Endothelial cell of hepatic sinusoid (primary cell): Measurements from ENCODE around the gene POU3F3.

Experiments used
- in situ Hi-C: cut with HindIII; loops from 2 replicates; pipeline ENCODE4 v1.10.0; 2017; ENCODE audit warnings: low sequenced_read_pairs

The POU3F3 gene

DNA sequence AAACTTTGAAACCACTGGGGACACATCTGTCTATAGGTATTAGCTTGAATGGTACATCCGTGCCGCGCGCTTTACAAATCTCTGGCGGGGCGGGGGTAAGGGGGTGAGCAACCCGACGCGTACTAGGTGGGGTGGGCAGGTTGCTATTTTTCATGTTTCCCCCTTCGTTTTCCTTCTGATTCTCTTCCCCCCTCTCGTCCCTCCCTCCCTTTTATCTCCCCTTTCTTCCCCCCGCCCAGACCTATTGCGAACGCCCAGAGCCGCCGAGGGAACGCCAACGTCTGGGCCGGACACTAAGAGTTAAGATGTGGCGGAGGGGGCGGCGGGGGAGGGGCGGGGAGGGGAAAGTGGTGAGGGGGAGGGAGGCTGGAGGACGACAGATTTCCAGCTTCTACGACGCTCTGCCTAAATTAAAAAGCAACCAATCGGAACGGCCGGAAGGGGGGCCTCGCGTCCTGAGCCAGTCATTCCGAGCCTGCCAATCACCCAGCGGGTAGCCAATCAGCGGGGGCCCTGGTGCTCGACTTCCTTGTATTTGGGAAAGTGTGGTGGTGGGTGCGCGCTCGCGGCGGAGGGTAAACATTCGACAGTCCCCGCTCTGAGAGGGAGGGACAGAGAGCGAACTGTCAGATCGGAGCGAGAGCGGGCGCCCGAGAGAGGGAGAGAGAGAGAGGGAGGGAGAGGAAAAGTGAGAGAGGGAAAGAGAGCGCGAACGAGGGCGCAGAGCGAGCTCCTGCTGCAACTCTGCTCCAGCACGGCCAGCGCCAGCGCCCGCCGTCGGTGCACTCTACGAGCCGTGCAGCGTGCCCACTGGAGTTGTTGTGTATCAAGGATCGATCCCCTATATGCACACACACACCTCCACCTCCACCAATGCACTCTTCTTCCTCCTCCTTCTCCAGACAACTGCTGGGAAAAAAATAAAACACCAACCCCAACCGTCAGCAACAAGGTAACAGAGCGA lies at the start of gene POU3F3:
POU3F3 (plus strand) TSS at position 582 of the 964 bp plus-strand sequence. CDS start 1,396 bp downstream, outside the sequence.
- in situ Hi-C loops, result no loop called here

DNA sequence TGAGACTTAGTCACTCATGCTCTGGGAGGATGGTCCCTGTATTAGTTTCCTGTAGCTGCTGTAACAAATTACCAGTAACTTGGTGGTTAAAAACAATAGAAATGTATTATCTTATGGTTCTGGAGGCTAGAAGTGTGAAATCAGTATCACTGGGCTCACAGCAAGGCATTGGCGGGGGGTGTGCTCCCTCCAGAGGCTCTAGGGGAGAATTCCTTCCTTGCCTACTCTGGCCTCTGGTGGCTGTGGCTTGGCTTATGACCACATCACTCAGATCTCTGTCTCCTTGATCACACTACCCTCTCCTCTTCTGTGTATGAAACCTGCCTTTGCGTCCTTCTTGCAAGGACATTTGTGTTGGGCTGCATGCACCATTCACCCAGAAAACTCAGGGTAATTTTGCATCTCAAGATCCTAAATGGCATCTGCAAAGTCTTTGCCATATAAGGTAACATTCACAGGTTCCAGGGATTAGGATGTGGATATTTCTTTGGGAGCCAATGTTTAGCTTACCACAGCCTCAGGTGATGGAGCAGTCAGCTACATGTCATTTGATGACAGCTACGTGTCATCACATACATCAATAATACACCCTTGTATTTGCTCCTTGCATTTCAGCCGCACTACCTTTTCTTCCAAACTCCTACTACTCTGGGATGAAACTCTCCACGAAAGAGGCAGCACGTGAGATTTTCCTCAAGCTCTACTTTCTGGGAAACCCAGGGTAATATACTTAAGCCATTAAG lies 49.6 kb upstream of the POU3F3 start:
- in situ Hi-C loops, result no loop called here

DNA sequence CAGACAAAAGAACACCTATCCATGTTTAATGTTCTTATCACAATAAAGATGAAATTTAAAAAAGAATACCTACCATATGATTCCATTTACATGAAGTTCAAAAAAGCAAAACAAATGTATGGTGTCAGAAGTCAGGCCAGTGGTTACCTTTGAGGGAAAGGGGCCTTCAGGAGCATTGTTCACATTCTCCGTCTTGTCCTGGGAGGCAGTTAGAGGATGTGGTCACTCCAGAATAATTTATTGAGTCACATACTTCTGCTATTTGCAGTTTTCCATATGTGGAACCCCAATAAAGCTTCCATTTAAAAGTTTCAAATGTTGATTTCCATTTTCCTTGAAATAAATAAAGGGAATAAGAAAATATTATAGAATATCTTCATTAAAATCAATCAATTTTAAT lies 41.6 kb upstream of the POU3F3 start:
- in situ Hi-C loops, result no loop called here

DNA sequence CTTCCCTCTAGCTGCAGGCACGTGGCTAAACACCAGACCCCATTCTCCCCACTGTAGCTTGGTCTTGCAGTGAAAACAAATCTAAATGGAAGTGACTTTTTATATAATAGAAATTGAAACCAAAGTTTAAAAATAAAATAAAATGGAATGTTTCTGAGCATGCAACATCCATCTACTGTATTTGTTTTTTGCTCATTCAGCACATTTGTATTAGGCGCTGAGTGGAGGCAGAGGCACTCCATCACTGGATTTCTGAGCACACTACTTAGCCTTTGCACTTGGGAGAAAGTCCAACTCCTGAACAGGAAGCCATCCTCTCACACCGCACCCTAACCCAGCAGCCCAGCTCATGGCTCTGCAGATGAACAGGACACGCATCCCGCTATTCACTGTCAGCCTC lies 37.8 kb upstream of the POU3F3 start:
- in situ Hi-C loops, result no loop called here

DNA sequence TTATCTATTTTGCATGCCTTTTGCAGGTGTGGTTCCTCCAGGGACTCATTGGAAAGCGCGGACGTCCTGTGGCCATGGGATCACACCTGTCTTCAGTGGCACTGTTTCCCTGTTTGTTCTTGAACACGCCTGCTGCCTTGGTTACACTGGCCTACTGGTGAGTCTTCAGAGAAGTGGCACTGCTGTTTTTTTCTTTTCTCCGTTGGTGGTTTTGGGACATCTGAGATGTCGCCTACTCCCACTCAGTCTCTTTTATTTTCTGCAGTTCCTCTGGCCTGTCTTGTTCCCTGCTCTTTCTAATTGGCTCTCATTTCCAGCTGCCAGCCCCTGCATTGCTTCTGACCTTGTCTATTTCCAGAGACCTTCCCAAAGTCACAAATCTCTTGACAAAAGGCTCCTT lies 35.7 kb upstream of the POU3F3 start:
- in situ Hi-C loops, result no loop called here

DNA sequence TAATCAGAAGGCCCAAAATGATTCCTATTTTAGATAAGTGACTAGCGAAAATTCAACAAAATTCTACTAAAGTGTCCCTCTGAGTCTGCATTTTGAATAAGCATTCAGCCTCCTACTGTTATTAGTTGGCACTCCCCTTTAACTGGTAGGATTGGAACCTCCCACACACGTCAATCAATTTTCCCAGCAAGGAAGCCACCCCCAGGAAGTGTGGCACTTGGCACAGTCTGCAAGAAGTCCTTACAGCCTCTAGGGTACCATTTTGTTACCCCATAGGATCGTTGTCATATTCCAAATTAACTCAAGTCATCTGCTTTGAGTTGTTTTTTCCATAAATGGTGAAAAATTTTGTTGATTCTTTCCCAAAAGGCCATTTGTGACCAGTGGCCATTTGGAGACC lies 33.8 kb upstream of the POU3F3 start:
- in situ Hi-C loops, result no loop called here

DNA sequence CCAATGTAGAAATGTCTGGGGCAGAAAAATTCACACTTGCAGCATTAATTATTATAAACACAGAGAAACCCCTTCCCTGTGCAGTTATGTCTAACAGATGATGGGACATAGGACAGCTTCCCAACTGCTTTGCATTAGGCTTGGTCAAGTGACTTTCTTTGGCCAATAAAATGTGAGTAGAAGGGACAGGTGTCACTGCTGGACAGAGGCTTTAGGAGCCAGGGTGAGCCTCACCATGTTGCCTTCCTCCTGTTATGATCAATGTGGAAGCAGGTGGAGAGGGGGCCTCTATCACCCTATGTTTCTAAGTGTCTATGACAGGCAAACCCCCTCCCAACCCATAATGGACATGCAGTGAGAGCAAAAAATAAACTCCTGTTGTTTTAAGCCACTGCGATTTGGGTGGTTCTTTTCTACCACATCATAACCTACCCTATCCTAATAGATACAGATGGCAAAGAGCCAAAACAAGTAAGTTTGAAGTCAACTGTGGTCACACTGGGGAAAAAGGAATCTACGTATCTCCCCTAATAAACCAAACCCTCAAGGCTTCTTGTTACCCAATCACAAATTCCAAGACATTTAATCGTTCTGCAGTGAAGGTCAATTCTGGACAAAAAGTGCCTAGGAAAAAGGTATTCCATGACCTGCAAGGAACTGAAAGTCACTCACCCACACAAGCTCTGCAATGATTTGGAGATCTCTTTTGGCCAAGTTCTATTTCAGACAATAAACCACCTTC lies 28.6 kb upstream of the POU3F3 start:
- in situ Hi-C loops, result no loop called here

DNA sequence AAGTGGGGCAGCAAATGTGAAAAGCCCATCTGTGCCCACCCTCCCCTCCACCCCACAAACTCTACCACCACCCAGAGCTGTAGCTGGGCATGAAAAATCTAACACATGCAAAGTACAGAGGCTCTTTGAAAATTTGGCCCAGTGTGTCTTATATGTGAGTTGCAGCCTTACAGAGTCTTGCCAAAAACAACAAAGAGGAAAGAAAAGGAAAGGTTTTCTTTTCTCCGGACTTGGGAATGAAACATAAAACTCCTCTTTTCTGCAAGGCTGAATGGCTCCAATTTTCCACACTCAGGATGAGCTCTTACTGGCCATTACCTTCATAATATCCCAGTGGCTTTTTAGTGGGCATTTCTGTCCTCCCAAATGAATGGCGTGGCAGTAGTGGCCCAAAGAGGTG lies 27.9 kb upstream of the POU3F3 start:
- in situ Hi-C loops, result no loop called here

DNA sequence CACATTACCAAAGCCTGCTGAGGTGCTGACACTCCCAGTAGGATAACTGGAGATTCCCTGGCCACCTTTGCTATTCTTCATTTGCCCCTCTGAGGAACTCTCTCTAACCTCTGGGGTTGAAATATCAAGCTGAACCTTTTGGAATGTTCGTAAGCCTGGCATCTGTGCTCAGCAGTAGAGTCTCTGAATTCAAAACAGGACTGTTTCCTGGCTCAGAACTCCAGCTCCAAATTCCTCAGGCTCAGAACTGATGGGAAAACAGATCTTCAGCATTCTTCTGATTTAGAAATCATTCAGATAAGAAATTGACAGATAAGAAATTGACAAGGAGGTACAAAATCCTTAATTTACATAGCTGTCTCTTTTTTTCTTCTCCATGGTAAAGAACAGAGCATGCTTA lies 22.2 kb upstream of the POU3F3 start:
- in situ Hi-C loops, result no loop called here

DNA sequence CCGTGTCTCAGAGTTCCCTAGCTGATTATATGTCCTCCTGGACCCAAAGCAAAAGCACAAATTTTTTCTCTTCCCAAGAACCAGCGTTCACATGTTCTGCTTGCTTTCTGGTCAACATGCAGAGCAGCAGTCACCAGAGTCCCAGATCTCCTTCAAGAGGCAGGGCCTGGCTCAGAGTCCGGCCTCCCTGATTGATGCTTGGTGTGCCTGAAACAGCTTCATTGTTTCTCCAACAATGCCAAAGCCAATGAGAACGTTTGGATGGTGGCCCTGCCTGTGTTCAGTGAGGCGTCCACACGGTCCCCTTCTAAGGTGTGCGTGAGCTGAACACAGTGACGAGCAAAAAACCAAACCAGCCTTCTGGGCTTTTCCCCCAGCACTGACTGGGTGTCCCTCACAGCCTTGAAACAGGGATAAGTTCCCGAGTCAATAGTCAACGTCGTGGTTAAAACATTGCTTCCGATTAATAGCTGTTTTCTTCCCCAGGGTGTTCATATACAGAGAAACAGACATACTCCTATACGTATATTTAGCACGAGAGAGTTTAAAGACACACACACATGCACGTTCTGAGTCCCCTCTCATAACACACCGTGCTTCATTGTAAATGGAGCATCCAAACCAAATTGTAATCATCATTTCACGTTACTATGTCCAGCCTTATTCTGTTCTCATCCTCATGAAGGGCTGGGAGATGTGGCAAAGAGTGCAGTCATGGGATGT lies 19.3 kb upstream of the POU3F3 start:
- in situ Hi-C loops, result no loop called here

DNA sequence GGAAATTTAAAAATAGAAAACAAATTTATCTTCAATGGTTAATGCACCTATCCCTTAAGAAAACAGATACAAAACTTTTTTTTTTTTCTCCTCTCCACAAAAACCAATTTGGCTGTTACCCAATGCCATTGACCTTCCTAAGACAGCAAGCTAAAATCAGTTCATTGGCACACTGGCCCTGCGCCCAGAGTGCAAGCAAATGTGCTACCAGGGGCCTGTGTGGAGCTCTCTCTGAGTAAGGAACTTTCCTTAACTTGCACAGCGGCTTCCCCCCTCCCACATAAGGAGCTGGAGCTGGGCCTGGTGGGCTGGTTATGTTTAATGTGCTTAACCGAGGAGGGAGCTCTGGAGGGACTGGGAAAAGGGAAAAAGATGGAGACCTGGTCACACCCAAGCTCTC lies 17.6 kb upstream of the POU3F3 start:
- in situ Hi-C loops, result no loop called here

DNA sequence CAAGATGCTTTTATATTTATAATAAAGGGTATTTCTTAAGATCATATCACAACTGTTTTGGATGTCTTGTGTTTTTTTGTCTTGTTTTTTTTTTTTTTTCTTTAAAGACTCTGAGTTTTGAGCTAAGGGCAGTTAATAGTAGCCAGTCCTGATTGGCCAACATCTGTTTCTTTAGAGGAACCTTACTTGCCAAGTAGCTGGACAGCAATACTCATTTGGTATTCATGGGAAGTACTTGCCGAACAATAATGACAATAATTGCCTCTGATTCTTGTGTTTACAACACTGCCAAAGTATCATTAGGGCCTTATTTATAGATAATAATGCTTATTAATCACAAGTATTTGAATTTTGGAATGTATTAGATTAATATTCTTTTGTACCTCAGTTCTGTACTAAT lies 17.1 kb upstream of the POU3F3 start:
- in situ Hi-C loops, result no loop called here

DNA sequence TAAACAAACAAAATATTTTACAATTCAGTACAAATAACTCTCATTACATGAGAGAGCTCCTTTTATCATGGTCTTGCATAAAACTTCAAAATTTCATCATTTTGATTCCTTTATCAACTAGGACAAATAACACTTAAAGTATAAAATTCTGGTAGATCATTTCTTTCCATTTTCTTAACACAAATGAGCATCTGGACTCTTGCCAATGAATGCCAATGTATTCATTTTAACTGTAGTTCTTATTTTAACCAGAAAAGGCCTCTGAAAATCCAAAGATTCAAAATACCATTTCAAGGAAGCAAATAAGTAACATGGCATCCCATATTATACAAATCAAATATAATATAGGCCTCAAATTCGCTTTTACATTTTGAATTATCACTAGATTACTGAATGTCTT lies 13.8 kb upstream of the POU3F3 start:
- in situ Hi-C loops, result no loop called here

DNA sequence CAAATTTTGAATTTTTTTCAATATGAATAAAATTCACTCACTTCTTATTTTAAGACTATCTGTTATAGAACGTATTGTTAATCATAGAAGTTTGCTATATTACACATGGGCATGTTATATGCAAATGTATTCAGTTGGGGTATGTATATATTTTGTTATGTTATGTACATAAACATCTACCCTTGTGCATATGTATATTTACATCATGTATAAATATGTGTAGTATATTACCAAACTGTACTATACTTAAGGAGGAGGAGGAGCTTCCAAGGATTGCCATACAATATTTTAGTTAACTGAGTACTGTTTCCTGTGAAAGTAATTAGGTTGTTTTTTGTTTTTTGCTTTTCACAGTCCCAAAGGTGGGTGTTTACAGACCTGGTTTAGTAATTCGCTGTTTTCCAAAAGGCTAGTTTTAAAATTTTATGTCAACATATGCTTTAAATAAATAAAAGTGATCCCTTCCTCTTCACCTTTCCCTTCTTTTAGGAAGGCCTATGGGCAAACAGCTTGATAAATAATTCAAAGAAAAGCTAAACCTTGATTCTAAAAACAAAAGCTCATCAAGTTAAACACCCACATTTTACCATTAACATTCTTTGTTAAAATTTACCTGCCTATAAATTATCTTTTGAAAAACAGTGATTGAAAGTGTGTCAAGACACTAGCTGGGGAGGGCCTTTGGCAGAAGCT lies 12.9 kb upstream of the POU3F3 start:
- in situ Hi-C loops, result no loop called here

DNA sequence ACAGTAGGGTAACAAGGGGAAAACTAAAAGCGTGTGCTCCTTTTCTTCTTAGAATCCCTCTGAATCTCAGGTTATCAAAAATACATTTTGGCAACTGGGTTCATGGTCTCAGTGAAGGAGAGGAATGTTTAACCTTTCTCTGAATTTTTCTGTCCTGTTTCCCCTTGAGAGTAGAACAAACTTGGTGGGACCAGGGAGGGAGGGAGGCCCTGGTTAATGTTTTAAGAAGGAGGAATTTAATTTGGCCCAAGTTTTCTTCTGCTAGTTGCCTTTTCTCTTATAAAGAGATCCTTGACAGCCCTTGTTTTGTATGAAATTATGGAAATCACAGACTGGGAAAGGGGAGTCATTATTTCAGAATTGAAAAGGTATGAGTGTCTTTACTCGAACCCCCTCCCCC lies 12.2 kb upstream of the POU3F3 start:
- in situ Hi-C loops, result no loop called here

DNA sequence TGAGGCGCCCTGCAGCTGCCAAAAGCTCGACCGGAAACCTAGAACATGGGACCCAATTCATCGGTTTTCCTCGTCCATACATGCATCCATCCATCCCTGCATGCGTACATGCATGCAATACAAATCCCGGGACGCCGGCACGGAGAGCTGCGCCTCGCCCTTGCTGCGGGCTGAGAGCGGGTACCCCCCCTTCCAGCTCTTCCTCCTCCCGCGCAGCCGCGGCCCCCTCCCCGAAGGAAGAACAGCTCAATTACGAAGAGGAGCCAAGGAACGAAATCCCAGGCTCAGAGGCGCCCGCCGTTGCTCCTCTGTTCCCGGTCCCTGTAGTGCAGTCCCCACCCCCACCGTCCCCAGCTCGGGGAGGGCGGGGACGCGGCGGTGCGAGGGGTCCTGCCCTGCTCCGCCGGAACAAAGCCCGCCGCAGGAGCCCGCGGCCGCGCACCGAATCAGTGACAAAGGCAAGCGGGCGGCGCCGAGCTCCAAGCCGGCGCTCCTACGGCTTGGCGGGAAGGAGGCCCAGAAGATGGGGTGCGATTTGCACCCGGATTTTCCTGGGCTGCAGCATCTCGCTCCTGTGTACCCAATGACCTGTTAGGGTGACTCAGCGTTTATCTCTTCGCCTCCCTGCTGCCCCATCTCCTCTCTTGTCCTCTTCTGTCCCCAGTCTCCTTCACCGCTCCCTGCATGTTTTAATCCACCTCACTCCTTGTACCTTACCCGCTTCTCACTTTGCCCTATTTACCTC lies 8.9 kb upstream of the POU3F3 start:
- in situ Hi-C loops, result no loop called here

DNA sequence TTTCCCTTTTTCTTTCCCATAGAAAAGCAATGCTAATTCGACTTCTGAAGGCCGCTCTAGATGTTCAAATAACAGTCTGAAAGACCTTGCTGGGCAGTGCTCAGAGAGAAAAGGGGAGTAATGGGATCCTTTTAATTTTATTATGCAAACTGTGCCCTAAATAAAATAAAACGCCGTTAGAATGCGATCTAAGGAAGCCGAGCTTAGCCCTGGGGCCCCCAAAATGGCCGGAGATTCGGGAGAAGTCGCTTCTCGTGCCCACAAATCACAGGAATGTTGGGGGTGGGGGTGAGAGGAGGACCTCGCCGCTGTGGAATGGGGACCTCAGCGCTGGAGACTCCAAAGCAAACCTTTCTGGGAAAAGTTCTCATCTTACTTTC lies 8.4 kb upstream of the POU3F3 start:
- in situ Hi-C loops, result no loop called here

DNA sequence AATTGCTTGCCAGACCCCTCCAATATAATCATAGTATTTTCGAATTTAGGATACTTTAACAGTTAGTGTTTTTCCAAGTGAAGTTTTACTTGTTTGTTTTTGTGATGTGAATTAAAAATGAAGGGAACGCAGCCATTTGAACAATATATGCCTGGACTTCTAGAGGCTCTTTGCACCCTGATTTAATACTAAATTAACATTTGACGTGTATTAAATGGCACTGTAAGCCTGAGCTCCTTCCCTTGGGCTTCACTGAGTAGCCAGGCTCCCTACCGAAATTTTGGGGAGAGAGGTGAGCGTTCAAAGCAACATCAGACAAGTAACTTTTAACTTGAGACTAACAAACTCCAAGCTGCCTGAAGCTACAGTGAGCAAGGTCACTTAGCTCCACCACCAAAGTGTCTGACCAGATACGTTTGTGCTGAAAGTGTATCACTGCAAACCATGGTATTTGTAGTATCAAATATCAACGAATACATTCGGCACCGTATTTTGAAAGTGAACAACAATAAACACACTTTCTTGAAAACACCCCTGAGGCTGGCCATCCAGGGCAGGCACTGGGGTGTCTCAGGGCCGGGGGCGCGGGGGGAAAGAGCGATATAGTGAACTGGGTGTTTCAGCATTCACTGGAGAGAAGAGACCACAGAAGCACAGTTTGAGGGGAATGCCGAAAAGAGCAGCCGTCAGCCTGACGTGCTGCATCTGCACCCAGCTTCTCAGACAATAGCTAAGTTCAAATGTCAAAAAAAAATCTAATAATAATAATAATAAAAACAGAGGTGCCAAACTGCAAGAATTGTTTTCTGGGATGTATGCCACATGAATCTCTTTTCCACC lies 7.7 kb upstream of the POU3F3 start:
- in situ Hi-C loops, result no loop called here
